WI38 (cell line): ENCODE results near the gene LMAN2L.

Experiments used
- H3K4me3 ChIP-seq: 2 replicates; pipeline ENCODE4 v1.5.1; 2011; ENCODE audit warnings: low read depth, mild to moderate bottlenecking, control low read depth, low read length
- CTCF ChIP-seq: IDR thresholded peaks from 2 replicates; pipeline ENCODE4 v1.5.1; 2012; ENCODE audit warnings: low read depth, mild to moderate bottlenecking, control low read depth, low read length

LMAN2L gene

GRCh38 chr2:96690306-96691021 is 49.4 kb downstream of the LMAN2L start:
- H3K4me3 ChIP-seq = no peak overlapping the region
- TF ChIP-seq CTCF = no peak

GRCh38 chr2:96689431-96689991 is 50.4 kb downstream of the LMAN2L start:
- no peak overlapping the region for H3K4me3 ChIP-seq
- no peak for TF ChIP-seq CTCF

GRCh38 chr2:96688649-96689430 is 51.0 kb downstream of the LMAN2L start:
- no peak for TF ChIP-seq CTCF
- H3K4me3 ChIP-seq = no peak overlapping the region

- H3K4me3 ChIP-seq = no peak overlapping the region
- TF ChIP-seq CTCF = no peak
Observed at GRCh38 chr2:96687711-96688640, 51.9 kb downstream of the LMAN2L start.

- no peak overlapping the region for H3K4me3 ChIP-seq
- TF ChIP-seq CTCF = no peak
Observed at GRCh38 chr2:96687266-96687665, 52.6 kb downstream of the LMAN2L start.

GRCh38 chr2:96685577-96686459 is 54.0 kb downstream of the LMAN2L start:
- no peak overlapping the region for H3K4me3 ChIP-seq
- TF ChIP-seq CTCF = no peak
